ENCODE data around the gene RIOX2. TPM values are rescaled to one million over a fixed set of nuclear protein-coding genes. Genes with fewer than 3 reads are reported as not detected.

RIOX2 gene
- total and polyA plus RNA-seq, 2 of the 13 experiments (the other 11 are each of a cell fraction or from before 2014, with no cell fraction given): 19.9 to 43.3 TPM

- TF ChIP-seq ZBTB14 (CRISPR knock-in tag; IDR thresholded peaks at IDR 0.05): peak; percentile 63; the same call in 1 of the 2 replicates
- no peak for TF ChIP-seq ZNF253 (CRISPR knock-in tag; IDR thresholded peaks at IDR 0.05; ENCODE audit: borderline replicate concordance)
- 0 out of 2 replicates have a peak, but pooled peaks have one; percentile 51 for TF ChIP-seq ZSCAN21 (CRISPR knock-in tag; IDR thresholded peaks at IDR 0.05; ENCODE audit: borderline replicate concordance)
- TF ChIP-seq ZNF790 (CRISPR knock-in tag; IDR thresholded peaks at IDR 0.05; ENCODE audit: borderline replicate concordance): 0 out of 2 replicates have a peak, but pooled peaks have one; percentile 45
- peak; percentile 98 for TF ChIP-seq ZNF687 (CRISPR knock-in tag; IDR thresholded peaks at IDR 0.05)
- TF ChIP-seq EEA1 (CRISPR knock-in tag; IDR thresholded peaks at IDR 0.05; ENCODE audit: borderline replicate concordance): no peak
- TF ChIP-seq MXI1 (IDR thresholded peaks at IDR 0.05; ENCODE audit: borderline replicate concordance, low read depth, low read length): peak; percentile 93; the same call in 2 of the 3 replicates
- peak; percentile 81; the same call in 1 of the 2 replicates for TF ChIP-seq KDM5B (CRISPR knock-in tag; IDR thresholded peaks at IDR 0.05; ENCODE audit: borderline replicate concordance)
- TF ChIP-seq TARDBP (CRISPR knock-in tag; IDR thresholded peaks at IDR 0.05): peak; percentile 74; the same call in 1 of the 2 replicates
- TF ChIP-seq ARNT2 (CRISPR knock-in tag; IDR thresholded peaks at IDR 0.05; ENCODE audit: low read depth): peak; percentile 48; the same call in 1 of the 2 replicates
- TF ChIP-seq ZNF331 (CRISPR knock-in tag; IDR thresholded peaks at IDR 0.05): peak; percentile 44; the same call in 1 of the 2 replicates
- no peak for TF ChIP-seq NFIB (CRISPR knock-in tag; IDR thresholded peaks at IDR 0.05; ENCODE audit: borderline replicate concordance)
- TF ChIP-seq FOXA3 (CRISPR knock-in tag; IDR thresholded peaks at IDR 0.05): peak; percentile 26
Observed at GRCh38 chr3:97971679-97972567, at the start of gene RIOX2 (continued).

Measured in HepG2 (cell line).